ENCODE measurements around the gene NFATC2.

DNA sequence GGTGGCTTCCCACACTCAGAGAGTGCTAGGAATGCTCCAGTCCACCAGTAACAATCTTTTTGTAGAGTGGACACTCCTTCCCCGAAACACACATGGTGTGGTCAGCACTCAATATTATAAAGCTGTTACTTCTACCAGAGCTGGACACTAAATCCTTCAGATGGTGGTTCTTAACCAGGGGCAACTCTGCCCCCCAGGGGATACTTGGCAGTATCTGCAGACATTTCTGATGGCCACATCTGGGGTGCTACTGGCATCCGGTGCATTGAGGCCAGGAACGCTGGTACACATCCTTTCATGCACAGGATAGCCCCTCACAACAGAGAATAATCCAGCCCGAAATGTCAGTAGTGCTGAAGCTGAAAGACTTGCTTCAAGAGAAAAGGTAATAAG, 124.4 kb downstream of the NFATC2 start:
- no peak for TF ChIP-seq TARDBP (IDR thresholded peaks at IDR 0.05)
- no peak for TF ChIP-seq ZNF384 (IDR thresholded peaks at IDR 0.05)
- no peak for TF ChIP-seq ARNT (IDR thresholded peaks at IDR 0.05)
- TF ChIP-seq SUZ12 (IDR thresholded peaks at IDR 0.05): no peak
- no peak for TF ChIP-seq FOXA1 (IDR thresholded peaks at IDR 0.05)
- TF ChIP-seq ELF4 (IDR thresholded peaks at IDR 0.05): no peak
- no peak for TF ChIP-seq SP1 (IDR thresholded peaks at IDR 0.05)
